Loucy (cell line): ENCODE measurements around the gene LDLRAD4.

Experiments used
- EZH2phosphoT487 ChIP-seq: fragments of 200-600 bp; IDR thresholded peaks from 2 replicates; pipeline ENCODE4 v1.6.1; 2018; ENCODE audit warnings: antibody characterized with exemption, mild to moderate bottlenecking, moderate library complexity, borderline replicate concordance
- TF ChIP-seq, protein P1 (sequence below): fragments of 200-600 bp; sonication (generic); conservative IDR thresholded peaks from 2 replicates; pipeline ENCODE4 v1.5.1; 2014; ENCODE audit warnings: mild to moderate bottlenecking, antibody characterized with exemption, low read length

DNA sequence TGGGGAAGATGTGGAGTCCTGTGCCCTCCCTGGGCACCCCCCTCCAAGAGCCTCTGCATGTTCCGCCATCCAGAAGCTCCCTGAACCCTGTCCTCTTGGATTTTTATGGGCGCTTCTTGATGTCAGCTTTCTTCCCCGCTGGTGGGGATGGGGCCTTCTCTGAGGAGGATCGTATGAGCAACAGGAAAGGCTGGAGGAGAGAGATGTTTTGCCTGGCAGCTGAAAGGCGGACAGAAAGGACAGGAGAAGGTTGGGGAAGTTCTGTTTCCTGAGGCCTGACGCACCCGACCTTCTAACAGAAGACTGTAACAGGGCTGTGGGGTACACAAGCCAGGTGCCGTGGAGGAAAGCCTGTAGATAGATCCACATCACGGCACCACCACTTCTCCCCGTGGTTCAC, 238.8 kb downstream of the LDLRAD4 start:
- TF ChIP-seq EZH2phosphoT487: no peak
- TF ChIP-seq, protein P1, sequence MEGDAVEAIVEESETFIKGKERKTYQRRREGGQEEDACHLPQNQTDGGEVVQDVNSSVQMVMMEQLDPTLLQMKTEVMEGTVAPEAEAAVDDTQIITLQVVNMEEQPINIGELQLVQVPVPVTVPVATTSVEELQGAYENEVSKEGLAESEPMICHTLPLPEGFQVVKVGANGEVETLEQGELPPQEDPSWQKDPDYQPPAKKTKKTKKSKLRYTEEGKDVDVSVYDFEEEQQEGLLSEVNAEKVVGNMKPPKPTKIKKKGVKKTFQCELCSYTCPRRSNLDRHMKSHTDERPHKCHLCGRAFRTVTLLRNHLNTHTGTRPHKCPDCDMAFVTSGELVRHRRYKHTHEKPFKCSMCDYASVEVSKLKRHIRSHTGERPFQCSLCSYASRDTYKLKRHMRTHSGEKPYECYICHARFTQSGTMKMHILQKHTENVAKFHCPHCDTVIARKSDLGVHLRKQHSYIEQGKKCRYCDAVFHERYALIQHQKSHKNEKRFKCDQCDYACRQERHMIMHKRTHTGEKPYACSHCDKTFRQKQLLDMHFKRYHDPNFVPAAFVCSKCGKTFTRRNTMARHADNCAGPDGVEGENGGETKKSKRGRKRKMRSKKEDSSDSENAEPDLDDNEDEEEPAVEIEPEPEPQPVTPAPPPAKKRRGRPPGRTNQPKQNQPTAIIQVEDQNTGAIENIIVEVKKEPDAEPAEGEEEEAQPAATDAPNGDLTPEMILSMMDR: no peak
